GM21529 (cell line): ENCODE results near the gene CACYBP.
A peak's percentile ranks its signal among the peaks of the same experiment; 100 is the strongest.
"Not testable (repeated sequence)": the region's sequence is repeated elsewhere in the genome, so short reads cannot be mapped to it uniquely, and the experiment has no call there.

ENCODE experiments used
- ATAC-seq: cut with Tn5 transposase; IDR thresholded peaks from one replicate; pipeline ENCODE4 v1.9.1; 2021; ENCODE audit not compliant: unreplicated experiment

CACYBP gene

GRCh38 chr1:175005085-175005783, 5.5 kb downstream of the CACYBP start:
- ATAC-seq = no peak

GRCh38 chr1:175009532-175009931, 9.8 kb downstream of the CACYBP start:
- no peak for ATAC-seq

GRCh38 chr1:175013445-175013844, 13.7 kb downstream of the CACYBP start:
- no peak for ATAC-seq

GRCh38 chr1:175015243-175015642, 15.5 kb downstream of the CACYBP start:
- no peak for ATAC-seq

- no peak for ATAC-seq
Measured at GRCh38 chr1:175019524-175019923, 19.8 kb downstream of the CACYBP start.

- ATAC-seq = peak; percentile 92
Measured at GRCh38 chr1:175023043-175023921, 23.5 kb downstream of the CACYBP start, which contains the start of gene MRPS14. MRPS14 (minus strand) TSS chr1:175023425; CDS start chr1:175023408, 17 bp downstream.

- not testable (repeated sequence) for ATAC-seq
Measured at GRCh38 chr1:175023922-175024242, 24.1 kb downstream of the CACYBP start.

GRCh38 chr1:175024773-175025172, 25.0 kb downstream of the CACYBP start:
- no peak for ATAC-seq

GRCh38 chr1:175033953-175034352, 34.2 kb downstream of the CACYBP start:
- ATAC-seq = no peak

GRCh38 chr1:175034775-175035174, 35.0 kb downstream of the CACYBP start:
- ATAC-seq = no peak

GRCh38 chr1:175035865-175036264, 36.1 kb downstream of the CACYBP start:
- no peak for ATAC-seq

- ATAC-seq = no peak
Measured at GRCh38 chr1:175036476-175036875, 36.7 kb downstream of the CACYBP start.

- no peak for ATAC-seq
Measured at GRCh38 chr1:175037416-175037815, 37.7 kb downstream of the CACYBP start.

GRCh38 chr1:175040324-175040879, 40.7 kb downstream of the CACYBP start:
- ATAC-seq = no peak

- ATAC-seq = no peak
Measured at GRCh38 chr1:175042650-175043049, 42.9 kb downstream of the CACYBP start.

GRCh38 chr1:175043824-175044223, 44.1 kb downstream of the CACYBP start:
- ATAC-seq = no peak

- not testable (repeated sequence) for ATAC-seq
Measured at GRCh38 chr1:175044591-175044990, 44.8 kb downstream of the CACYBP start.

GRCh38 chr1:175045097-175045496, 45.4 kb downstream of the CACYBP start:
- no peak for ATAC-seq

GRCh38 chr1:175045519-175045918, 45.8 kb downstream of the CACYBP start:
- no peak for ATAC-seq

GRCh38 chr1:175050992-175051391, 51.2 kb downstream of the CACYBP start:
- ATAC-seq = no peak

GRCh38 chr1:175054736-175055135, 55.0 kb downstream of the CACYBP start:
- no peak for ATAC-seq
